Body of pancreas (tissue), 4 donors: ENCODE results near the gene ACER3.
"Not testable (repeated sequence)": the region's sequence is repeated elsewhere in the genome, so short reads cannot be mapped to it uniquely, and the experiment has no call there.

Source experiments
- CTCF ChIP-seq, 7 experiments: fragments of 450-650 bp in 4 of 7; fragments of 200-600 bp in 3 of 7; sonication (generic) in 3 of 7; IDR thresholded peaks; one replicate each; pipeline ENCODE4 v1.5.1; 2016 to 2019; ENCODE audit warnings: antibody characterized with exemption in 7 of 7
- POLR2A ChIP-seq, 3 donors: fragments of 450-650 bp; IDR thresholded peaks; one replicate each; pipeline ENCODE4 v1.6.1; 2016; ENCODE audit warnings: antibody characterized with exemption in 3 of 3, mild to moderate bottlenecking in 2 of 3

- TF ChIP-seq CTCF, POLR2A (IDR thresholded peaks at IDR 0.05): not testable (repeated sequence)
These were observed 200.5 kb downstream of the ACER3 start for GRCh38 chr11:77061258-77061657.
